Measurements from ENCODE around the gene RALGDS.
"Not testable (repeated sequence)": the region's sequence is repeated elsewhere in the genome, so short reads cannot be mapped to it uniquely, and the experiment has no call there.

RALGDS gene

GRCh38 chr9:133064241-133065069 lies 56.6 kb downstream of the RALGDS start:
- no peak for DNase-seq

- no peak for DNase-seq
These were observed 57.4 kb downstream of the RALGDS start for GRCh38 chr9:133063500-133064231.

- DNase-seq: no peak
These were observed 57.9 kb downstream of the RALGDS start for GRCh38 chr9:133063159-133063499.

GRCh38 chr9:133062569-133062968 lies 58.5 kb downstream of the RALGDS start:
- not testable (repeated sequence) for DNase-seq

GRCh38 chr9:133061764-133062145 lies 59.3 kb downstream of the RALGDS start, which contains the start of gene CEL:
Gene CEL (plus strand): TSS chr9:133061981. CDS start chr9:133062003, 22 bp downstream.
- DNase-seq: peak; percentile 12 to 59

GRCh38 chr9:133061019-133061763 lies 59.8 kb downstream of the RALGDS start:
- not testable (repeated sequence) for DNase-seq

GRCh38 chr9:133060417-133060841 lies 60.6 kb downstream of the RALGDS start:
- peak in 1 of 2 experiments; percentile 8 for DNase-seq

GRCh38 chr9:133059623-133060022 lies 61.4 kb downstream of the RALGDS start:
- DNase-seq: no peak

GRCh38 chr9:133058550-133059320 lies 62.3 kb downstream of the RALGDS start:
- no peak for DNase-seq

GRCh38 chr9:133058071-133058470 lies 63.0 kb downstream of the RALGDS start:
- no peak for DNase-seq

- DNase-seq: no peak
These were observed 63.5 kb downstream of the RALGDS start for GRCh38 chr9:133057553-133057952.

- DNase-seq: no peak
These were observed 64.0 kb downstream of the RALGDS start for GRCh38 chr9:133057006-133057405.

GRCh38 chr9:133056533-133056932 lies 64.5 kb downstream of the RALGDS start:
- DNase-seq: no peak

GRCh38 chr9:133055788-133056420 lies 65.1 kb downstream of the RALGDS start:
- DNase-seq: no peak

GRCh38 chr9:133054966-133055365 lies 66.1 kb downstream of the RALGDS start:
- DNase-seq: no peak

- DNase-seq: no peak
These were observed 66.7 kb downstream of the RALGDS start for GRCh38 chr9:133054194-133054890.

- DNase-seq: no peak
These were observed 69.0 kb downstream of the RALGDS start for GRCh38 chr9:133051966-133052539.

- no peak for DNase-seq
These were observed 69.6 kb downstream of the RALGDS start for GRCh38 chr9:133051281-133051900.

GRCh38 chr9:133050781-133051180 lies 70.3 kb downstream of the RALGDS start:
- peak in 1 of 2 experiments; percentile 14 for DNase-seq

GRCh38 chr9:133050142-133050541 lies 70.9 kb downstream of the RALGDS start:
- DNase-seq: peak; percentile 29 to 76

- DNase-seq: no peak
These were observed 72.0 kb downstream of the RALGDS start for GRCh38 chr9:133049043-133049442.
